HCT116 (cell line): ENCODE measurements around the gene NXPH1. TPM values are rescaled to one million over a fixed set of nuclear protein-coding genes. Genes with fewer than 3 reads are reported as not detected.

Experiments used
- ATAC-seq: fragments of 200-7000 bp; cut with Tn5 transposase; 2 replicates; pipeline ENCODE4 v1.9.1; 2020; ENCODE audit warnings: mild to moderate bottlenecking, moderate library complexity
- BruUV-seq: library from RNA; stranded (reverse); fragments of 400-500 nt; replicated peaks from 2 replicates; lab custom pipeline; 2021; lab: Mats Ljungman, UMichigan
- CTCF ChIA-PET: fragments of 300-600 bp; sonication (Branson Sonifier 250); formaldehyde crosslinking; loops from one replicate; lab custom pipeline; 2021; ENCODE audit warnings: antibody characterized with exemption; lab: Charles Lee
- POLR2A ChIA-PET: fragments of 300-600, 350-600 bp; sonication (Branson Sonifier 250); formaldehyde crosslinking; loops from one replicate; lab custom pipeline; 2021; ENCODE audit warnings: antibody characterized with exemption; lab: Charles Lee
- RAD21 ChIA-PET, 2 experiments: fragments of 300-600 bp; sonication (Branson Sonifier 250); formaldehyde crosslinking; loops; one replicate each; lab custom pipeline; 2023; ENCODE audit warnings: low total read pairs in 2 of 2; ENCODE audit not compliant: uncharacterized antibody in 2 of 2, unreplicated experiment in 2 of 2, low non-redundant PET in 1 of 2; lab: Charles Lee
- DNase-seq: peaks from one replicate; pipeline ENCODE4 v3.0.0-alpha.2; 2010; ENCODE audit warnings: low read depth, low spot score
- H2AFZ ChIP-seq: fragments of 200-600 bp; shearing (Covaris generic), sonication (generic); 2 replicates; pipeline ENCODE4 v1.6.1; 2017; ENCODE audit warnings: low read depth, mixed run types, mixed read lengths, antibody characterized with exemption, low read length; ENCODE audit not compliant: poor library complexity, severe bottlenecking
- H3K27ac ChIP-seq: 2 replicates; pipeline ENCODE4 v1.5.1; 2012; ENCODE audit warnings: low read depth, low read length
- H3K27me3 ChIP-seq: fragments of 200-600 bp; sonication (generic); 2 replicates; pipeline ENCODE4 v1.6.1; 2016; ENCODE audit warnings: mixed run types, low read length, mixed read lengths; ENCODE audit not compliant: insufficient read depth
- H3K36me3 ChIP-seq, 2 experiments: fragments of 200-500 bp in 1 of 2; fragments of 200-600 bp in 1 of 2; sonication (Bioruptor generic) in 1 of 2; sonication (generic) in 1 of 2; 2 replicates each; pipeline versions ENCODE4 v1.5.1 to v1.6.1; 2014 to 2016; ENCODE audit warnings: low read length in 2 of 2, inconsistent platforms in 1 of 2, mixed read lengths in 1 of 2, mixed run types in 1 of 2; ENCODE audit not compliant: insufficient read depth in 2 of 2, control insufficient read depth in 1 of 2
- H3K4me1 ChIP-seq, 2 experiments: fragments of 200-600 bp in 1 of 2; sonication (generic) in 1 of 2; 2 replicates each; pipeline versions ENCODE4 v1.5.1 to v1.6.1; 2012 to 2017; ENCODE audit warnings: low read length in 2 of 2, inconsistent platforms in 1 of 2, mild to moderate bottlenecking in 1 of 2, mixed read lengths in 1 of 2, mixed run types in 1 of 2, moderate library complexity in 1 of 2; ENCODE audit not compliant: insufficient read depth in 2 of 2, control insufficient read depth in 1 of 2
- H3K4me2 ChIP-seq: fragments of 200-600 bp; sonication (generic); 2 replicates; pipeline ENCODE4 v1.6.1; 2017; ENCODE audit warnings: mixed run types, low read length, mixed read lengths
- H3K4me3 ChIP-seq, 2 experiments: fragments of 200-600 bp in 1 of 2; sonication (generic) in 1 of 2; replicated peaks in 1 of 2; 2 replicates each; pipeline ENCODE4 v1.5.1; 2011 to 2016; ENCODE audit warnings: low read length in 2 of 2, control low read depth in 1 of 2, low read depth in 1 of 2, mild to moderate bottlenecking in 1 of 2, mixed read lengths in 1 of 2, mixed run types in 1 of 2
- H3K79me2 ChIP-seq: fragments of 200-600 bp; sonication (generic); 2 replicates; pipeline ENCODE4 v1.6.1; 2017; ENCODE audit warnings: mild to moderate bottlenecking, mixed run types, low read length, moderate library complexity, mixed read lengths; ENCODE audit not compliant: insufficient read depth
- H3K9ac ChIP-seq: fragments of 200-600 bp; sonication (generic); 2 replicates; pipeline ENCODE4 v1.6.1; 2016; ENCODE audit warnings: low read length, mixed read lengths
- H3K9me2 ChIP-seq: fragments of 200-600 bp; sonication (generic), shearing (Covaris generic); 2 replicates; pipeline ENCODE4 v1.6.1; 2017; ENCODE audit warnings: mixed run types, mild to moderate bottlenecking, moderate library complexity; ENCODE audit not compliant: insufficient read depth
- H3K9me3 ChIP-seq, 2 experiments: fragments of 200-500 bp in 1 of 2; fragments of 200-600 bp in 1 of 2; sonication (Bioruptor generic) in 1 of 2; sonication (generic) in 1 of 2; 2 replicates each; pipeline ENCODE4 v1.6.1; 2014 to 2017; ENCODE audit warnings: low read length in 2 of 2, mixed read lengths in 2 of 2, inconsistent platforms in 1 of 2, low read depth in 1 of 2, mild to moderate bottlenecking in 1 of 2, mixed run types in 1 of 2, moderate library complexity in 1 of 2; ENCODE audit not compliant: control insufficient read depth in 1 of 2, insufficient read depth in 1 of 2
- H4K20me1 ChIP-seq: fragments of 200-600 bp; sonication (generic), shearing (Covaris generic); 2 replicates; pipeline ENCODE4 v1.6.1; 2017; ENCODE audit warnings: mixed run types, mild to moderate bottlenecking, moderate library complexity; ENCODE audit not compliant: insufficient read depth
- CEBPB ChIP-seq: IDR thresholded peaks from 2 replicates; pipeline ENCODE4 v1.6.1; 2012; ENCODE audit warnings: low read depth
- EZH2phosphoT487 ChIP-seq: fragments of 200-600 bp; IDR thresholded peaks from 2 replicates; pipeline ENCODE4 v1.6.1; 2018; ENCODE audit warnings: antibody characterized with exemption, borderline replicate concordance
- FOSL1 ChIP-seq: IDR thresholded peaks from 2 replicates; pipeline ENCODE4 v1.6.1; 2012; ENCODE audit warnings: low read depth
- JUND ChIP-seq: IDR thresholded peaks from 2 replicates; pipeline ENCODE4 v1.6.1; 2012
- RAD21 ChIP-seq: IDR thresholded peaks from 2 replicates; pipeline ENCODE4 v1.6.1; 2012; ENCODE audit warnings: low read depth, mild to moderate bottlenecking
- REST ChIP-seq: IDR thresholded peaks from 2 replicates; pipeline ENCODE4 v1.6.1; 2012; ENCODE audit warnings: low read depth
- SIN3A ChIP-seq: IDR thresholded peaks from 2 replicates; pipeline ENCODE4 v1.6.1; 2012; ENCODE audit warnings: low read depth
- SP1 ChIP-seq: IDR thresholded peaks from 2 replicates; pipeline ENCODE4 v1.6.1; 2012; ENCODE audit warnings: low read depth
- SRF ChIP-seq: IDR thresholded peaks from 2 replicates; pipeline ENCODE4 v1.6.1; 2012; ENCODE audit warnings: low read depth
- YY1 ChIP-seq: IDR thresholded peaks from 2 replicates; pipeline ENCODE4 v1.6.1; 2011; ENCODE audit warnings: low read length, low read depth, moderate library complexity, mild to moderate bottlenecking; ENCODE audit not compliant: insufficient replicate concordance; ENCODE audit errors: extremely low read depth
- ZBTB33 ChIP-seq: IDR thresholded peaks from 2 replicates; pipeline ENCODE4 v1.6.1; 2011; ENCODE audit warnings: mild to moderate bottlenecking, low read length, moderate library complexity; ENCODE audit not compliant: insufficient replicate concordance; ENCODE audit errors: extremely low read depth
- ZFX ChIP-seq: fragments of 450-650 bp; IDR thresholded peaks from 2 replicates; pipeline ENCODE4 v1.6.1; 2017
- ZNF274 ChIP-seq: fragments of 200-500 bp; sonication (Bioruptor generic); IDR thresholded peaks from 2 replicates; pipeline ENCODE4 v1.6.1; 2014; ENCODE audit warnings: mild to moderate bottlenecking, low read depth, low read length, inconsistent platforms
- intact Hi-C: fragments of 100-400 bp; cut with micrococcal nuclease; formaldehyde crosslinking; loops from 2 replicates; pipeline ENCODE4 v1.10.0; 2022
- total RNA-seq: library from RNA; stranded (reverse); gene quantifications from one replicate; pipeline ENCODE4 v1.2.1, GENCODE V29; 2021; ENCODE audit not compliant: unreplicated experiment
- TF ChIP-seq, protein P1 (sequence below), 3 experiments: fragments of 200-600 bp in 1 of 3; sonication (generic) in 1 of 3; IDR thresholded peaks in 2 of 3; conservative IDR thresholded peaks in 1 of 3; 2 replicates each; pipeline ENCODE4 v1.5.1; 2012 to 2017; ENCODE audit warnings: low read depth in 2 of 3, low read length in 2 of 3, antibody characterized with exemption in 1 of 3, borderline replicate concordance in 1 of 3, control low read depth in 1 of 3, mild to moderate bottlenecking in 1 of 3, mixed read lengths in 1 of 3, mixed run types in 1 of 3, moderate library complexity in 1 of 3; ENCODE audit not compliant: insufficient read depth in 1 of 3
- TF ChIP-seq, protein P2 (sequence below): IDR thresholded peaks from 2 replicates; pipeline ENCODE4 v1.6.1; 2012

Gene NXPH1
- total RNA-seq, 1 experiment from 2014 or later, result 0.17 TPM

DNA sequence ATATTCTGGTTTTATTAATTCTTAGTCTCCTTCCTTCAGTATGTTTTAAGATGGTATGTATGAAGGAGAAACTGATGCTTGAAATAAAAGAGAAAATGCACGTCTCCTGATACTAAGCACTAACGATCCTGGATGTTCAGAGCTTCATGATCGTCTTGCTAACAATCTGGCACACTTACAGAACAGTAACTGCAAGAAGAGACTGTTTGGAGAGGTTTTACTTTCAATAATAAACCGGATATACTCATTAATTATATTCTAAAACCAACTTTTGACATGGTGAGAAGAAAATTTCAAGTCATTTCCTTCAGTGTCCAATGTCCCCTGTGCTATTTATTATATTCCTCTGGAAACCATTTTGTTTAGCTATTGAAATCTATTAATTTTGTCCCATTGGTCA is 251.0 kb downstream of the NXPH1 start:
- no peaks in the 10 kb centered on the region for H3K9me2 ChIP-seq
- DNase-seq (no peak), ATAC-seq (no peak)
- no peaks in the 10 kb centered on the region for H3K9me3 ChIP-seq
- no peaks in the 10 kb centered on the region for H3K4me1 ChIP-seq
- TF ChIP-seq REST (no peak), SP1 (no peak), YY1 (no peak), ZBTB33 (no peak), RAD21 (no peak), FOSL1 (no peak), JUND (no peak), SRF (no peak), CEBPB (no peak), EZH2phosphoT487 (no peak), SIN3A (no peak), ZNF274 (no peak), ZFX (no peak)
- TF ChIP-seq, protein P1, sequence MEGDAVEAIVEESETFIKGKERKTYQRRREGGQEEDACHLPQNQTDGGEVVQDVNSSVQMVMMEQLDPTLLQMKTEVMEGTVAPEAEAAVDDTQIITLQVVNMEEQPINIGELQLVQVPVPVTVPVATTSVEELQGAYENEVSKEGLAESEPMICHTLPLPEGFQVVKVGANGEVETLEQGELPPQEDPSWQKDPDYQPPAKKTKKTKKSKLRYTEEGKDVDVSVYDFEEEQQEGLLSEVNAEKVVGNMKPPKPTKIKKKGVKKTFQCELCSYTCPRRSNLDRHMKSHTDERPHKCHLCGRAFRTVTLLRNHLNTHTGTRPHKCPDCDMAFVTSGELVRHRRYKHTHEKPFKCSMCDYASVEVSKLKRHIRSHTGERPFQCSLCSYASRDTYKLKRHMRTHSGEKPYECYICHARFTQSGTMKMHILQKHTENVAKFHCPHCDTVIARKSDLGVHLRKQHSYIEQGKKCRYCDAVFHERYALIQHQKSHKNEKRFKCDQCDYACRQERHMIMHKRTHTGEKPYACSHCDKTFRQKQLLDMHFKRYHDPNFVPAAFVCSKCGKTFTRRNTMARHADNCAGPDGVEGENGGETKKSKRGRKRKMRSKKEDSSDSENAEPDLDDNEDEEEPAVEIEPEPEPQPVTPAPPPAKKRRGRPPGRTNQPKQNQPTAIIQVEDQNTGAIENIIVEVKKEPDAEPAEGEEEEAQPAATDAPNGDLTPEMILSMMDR (IDR thresholded peaks at IDR 0.05 in 2 of 3, conservative IDR thresholded peaks at IDR 0.05 in 1 of 3; ENCODE audit: borderline replicate concordance in 1 of 3, insufficient read depth in 1 of 3, low read depth in 2 of 3, low read length in 2 of 3), result no peak
- TF ChIP-seq, protein P2, sequence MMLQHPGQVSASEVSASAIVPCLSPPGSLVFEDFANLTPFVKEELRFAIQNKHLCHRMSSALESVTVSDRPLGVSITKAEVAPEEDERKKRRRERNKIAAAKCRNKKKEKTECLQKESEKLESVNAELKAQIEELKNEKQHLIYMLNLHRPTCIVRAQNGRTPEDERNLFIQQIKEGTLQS, result no peak
- H4K20me1 ChIP-seq, result no peaks in the 10 kb centered on the region
- ChIA-PET POLR2A (no interaction called here), RAD21 (no interaction called here), CTCF (no interaction called here)
- no peak overlapping the region for H3K9ac ChIP-seq
- no TSS peak for BruUV-seq
- no peaks in the 10 kb centered on the region for H3K27me3 ChIP-seq
- H3K4me3 ChIP-seq, result no peak overlapping the region
- intact Hi-C loops, result no loop called here
- H3K36me3 ChIP-seq, result no peaks in the 10 kb centered on the region
- no peak overlapping the region for H3K27ac ChIP-seq
- no peak overlapping the region for H2AFZ ChIP-seq
- no peaks in the 10 kb centered on the region for H3K79me2 ChIP-seq
- H3K4me2 ChIP-seq, result no peak overlapping the region
